K562 treated with DMSO at 1 percent for 12 hours (cell line): ENCODE data around the gene JARID2. TPM values are rescaled to one million over a fixed set of nuclear protein-coding genes. Genes with fewer than 3 reads are reported as not detected.

ENCODE experiments used
- total RNA-seq: library from RNA; unstranded; fragments of 300-600 nt; gene quantifications from 2 replicates; pipeline ENCODE4 v1.2.3, GENCODE V29; 2022; ENCODE audit not compliant: insufficient read depth

Gene JARID2
- total RNA-seq: 8.2 and 25.2 TPM in 2 replicates

DNA sequence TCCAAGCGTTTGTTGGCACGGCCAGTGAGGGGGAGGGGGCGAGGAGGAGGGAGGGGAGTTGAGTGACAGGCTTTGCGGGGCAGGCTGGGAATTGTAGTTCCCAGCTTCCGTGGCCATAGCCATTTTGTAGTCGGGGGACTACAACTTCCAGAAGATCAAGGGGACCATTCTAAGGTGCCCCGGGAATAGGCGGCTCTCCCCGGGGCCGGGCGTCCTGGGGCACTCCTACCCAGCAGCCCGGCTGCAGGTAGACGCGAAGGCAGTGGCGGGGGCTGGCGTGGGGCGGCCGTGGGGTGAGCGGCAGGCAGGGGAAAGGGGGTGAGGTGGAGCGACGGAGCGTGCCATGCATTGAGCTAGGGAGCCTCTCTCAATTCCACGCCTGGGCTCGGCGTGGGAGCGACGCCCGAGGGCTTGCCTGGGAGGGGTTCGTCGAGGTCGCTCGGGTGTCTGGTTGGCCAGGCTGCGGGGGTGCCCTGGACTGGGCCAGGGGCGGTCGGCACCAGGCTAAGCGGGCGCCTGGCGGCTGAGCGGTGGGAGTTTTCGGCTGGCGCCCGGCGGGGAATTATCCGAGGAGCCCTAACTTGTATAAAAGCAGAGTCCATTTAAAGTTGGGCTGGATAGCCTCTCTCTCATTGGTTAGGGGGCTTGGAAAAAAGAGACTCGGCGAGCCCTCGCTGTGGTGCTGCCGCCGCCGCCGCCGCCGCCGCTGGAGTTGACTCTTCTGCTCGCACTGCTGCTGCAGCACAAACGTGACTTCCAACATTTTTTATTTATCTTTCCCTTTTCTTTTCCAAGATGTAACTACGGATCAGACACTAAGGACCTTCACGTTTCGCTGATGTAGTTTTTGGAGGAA is at the start of gene JARID2:
TSS of gene JARID2 (plus strand) at position 709 of the 856 bp plus-strand sequence. CDS start 471 bp downstream, outside the sequence.

